GM12878 (cell line): ENCODE data around the gene PAGE4. TPM values are rescaled to one million over a fixed set of nuclear protein-coding genes. Genes with fewer than 3 reads are reported as not detected.

Source experiments
- ATAC-seq: fragments of 200-7000 bp; cut with Tn5 transposase; 3 replicates; pipeline ENCODE4 v1.9.1; 2020; ENCODE audit warnings: mild to moderate bottlenecking, moderate library complexity
- BruUV-seq: library from RNA; stranded (reverse); fragments of 400-500 nt; replicated peaks from 2 replicates; lab custom pipeline; 2021; lab: Mats Ljungman, UMichigan
- CTCF ChIA-PET: fragments of 300-600 bp; sonication (Branson Sonifier 250); formaldehyde crosslinking; extraction: SDS; loops from one replicate; lab custom pipeline; 2021; ENCODE audit warnings: inconsistent platforms; lab: Yijun Ruan, JAX
- POLR2A ChIA-PET: fragments of 350-600 bp; formaldehyde crosslinking; extraction: SDS; loops from one replicate; lab custom pipeline; 2021; ENCODE audit warnings: inconsistent platforms; lab: Charles Lee
- RAD21 ChIA-PET: fragments of 300-600 bp; sonication (Branson Sonifier 250); formaldehyde crosslinking; loops from one replicate; lab custom pipeline; 2023; ENCODE audit warnings: antibody characterized with exemption; ENCODE audit not compliant: unreplicated experiment; lab: Charles Lee
- SMC1A ChIA-PET: fragments of 300-600 bp; sonication (Branson Sonifier 250); formaldehyde crosslinking; loops from one replicate; lab custom pipeline; 2023; ENCODE audit not compliant: unreplicated experiment, uncharacterized antibody; lab: Charles Lee
- DNase-seq: peaks from one replicate; pipeline ENCODE4 v3.0.0-alpha.2; 2011; ENCODE audit warnings: low read depth, low spot score
- FAIRE-seq: peaks from 3 replicates; lab custom pipeline; 2011; peaks lifted over from hg19 to GRCh38; lab: Jason Lieb, UNC
- H2AFZ ChIP-seq: 2 replicates; pipeline ENCODE4 v1.6.0; 2011; ENCODE audit warnings: low read depth, low read length, control low read depth; ENCODE audit not compliant: control insufficient read depth
- H3K27ac ChIP-seq: 2 replicates; pipeline ENCODE4 v1.5.1; 2011; ENCODE audit warnings: control low read depth; ENCODE audit not compliant: control insufficient read depth, insufficient read depth
- H3K27me3 ChIP-seq, 2 experiments: replicated peaks in 1 of 2; 2 replicates each; pipeline versions ENCODE4 v1.6.0 to v1.6.1; 2011; ENCODE audit warnings: low read length in 1 of 2; ENCODE audit not compliant: control insufficient read depth in 2 of 2, insufficient read depth in 2 of 2
- H3K36me3 ChIP-seq, 2 experiments: 2 replicates each; pipeline ENCODE4 v1.5.1; 2011; ENCODE audit warnings: low read length in 1 of 2; ENCODE audit not compliant: control insufficient read depth in 2 of 2, insufficient read depth in 2 of 2
- H3K4me1 ChIP-seq: 2 replicates; pipeline ENCODE4 v1.6.1; 2011; ENCODE audit warnings: mild to moderate bottlenecking, low read length, moderate library complexity, mixed read lengths; ENCODE audit not compliant: control insufficient read depth, insufficient read depth
- H3K4me2 ChIP-seq: 2 replicates; pipeline ENCODE4 v1.6.0; 2011; ENCODE audit warnings: control low read depth; ENCODE audit not compliant: control insufficient read depth, insufficient read depth
- H3K4me3 ChIP-seq: fragments of 200-600 bp; sonication (generic); 2 replicates; pipeline ENCODE4 v1.5.1; 2016
- H3K79me2 ChIP-seq: 2 replicates; pipeline ENCODE4 v1.6.0; 2011; ENCODE audit warnings: low read length; ENCODE audit not compliant: control insufficient read depth, insufficient read depth
- H3K9ac ChIP-seq: 2 replicates; pipeline ENCODE4 v1.8.0; 2011; ENCODE audit warnings: low read length, control low read depth, mixed read lengths; ENCODE audit not compliant: control insufficient read depth, insufficient read depth
- H3K9me3 ChIP-seq: replicated peaks from 3 replicates; pipeline ENCODE4 v1.5.1; 2011; ENCODE audit warnings: mild to moderate bottlenecking, low read length; ENCODE audit not compliant: control insufficient read depth, insufficient read depth
- H4K20me1 ChIP-seq: 2 replicates; pipeline ENCODE4 v1.6.0; 2011; ENCODE audit not compliant: control insufficient read depth, insufficient read depth
- CREM ChIP-seq: IDR thresholded peaks from 2 replicates; pipeline ENCODE4 v1.6.1; 2014; ENCODE audit warnings: antibody characterized with exemption, low read depth
- ETV6 ChIP-seq, 2 experiments: fragments of 450-650 bp in 1 of 2; IDR thresholded peaks in 1 of 2; conservative IDR thresholded peaks in 1 of 2; 2 replicates each; pipeline ENCODE4 v1.6.1; 2014; ENCODE audit warnings: antibody characterized with exemption in 1 of 2, borderline replicate concordance in 1 of 2, low read depth in 1 of 2, mild to moderate bottlenecking in 1 of 2, moderate library complexity in 1 of 2
- HDAC2 ChIP-seq: fragments of 200-600 bp; sonication (generic); IDR thresholded peaks from 2 replicates; pipeline ENCODE4 v1.6.1; 2017
- IKZF2 ChIP-seq, 2 experiments: fragments of 450-650 bp; IDR thresholded peaks; 2 replicates each; pipeline ENCODE4 v1.6.1; 2017; ENCODE audit warnings: mild to moderate bottlenecking in 2 of 2, moderate library complexity in 2 of 2
- NFYA ChIP-seq: IDR thresholded peaks from 2 replicates; pipeline ENCODE4 v1.6.1; 2011; ENCODE audit warnings: low read depth, mild to moderate bottlenecking, low read length, improper control_type of control experiment, borderline replicate concordance
- POLR2A ChIP-seq: IDR thresholded peaks from 2 replicates; pipeline ENCODE4 v1.6.1; 2011; ENCODE audit warnings: low read depth, mild to moderate bottlenecking, low read length
- RBBP5 ChIP-seq: fragments of 200-600 bp; sonication (generic); conservative IDR thresholded peaks from 2 replicates; pipeline ENCODE4 v1.6.1; 2016
- RELA ChIP-seq: fragments of 450-650 bp; IDR thresholded peaks from 2 replicates; pipeline ENCODE4 v1.8.0; 2014; ENCODE audit warnings: borderline replicate concordance; ENCODE audit not compliant: partially characterized antibody
- SUZ12 ChIP-seq: fragments of 200-600 bp; sonication (generic); IDR thresholded peaks from one replicate; pipeline ENCODE4 v1.6.1; 2018; ENCODE audit warnings: antibody characterized with exemption, mild to moderate bottlenecking; ENCODE audit not compliant: unreplicated experiment
- ZBTB33 ChIP-seq: fragments of 450-650 bp; IDR thresholded peaks from 2 replicates; pipeline ENCODE4 v1.6.1; 2017; ENCODE audit warnings: mild to moderate bottlenecking
- ZZZ3 ChIP-seq: IDR thresholded peaks from 2 replicates; pipeline ENCODE4 v1.6.1; 2011; ENCODE audit warnings: low read depth; ENCODE audit not compliant: control insufficient read depth, insufficient read length
- WGBS: methylation state at CpG from one replicate; pipeline ENCODE4 v1.1.6; 2016; ENCODE audit warnings: low lambda C conversion rate; ENCODE audit not compliant: insufficient replicate concordance, insufficient coverage; ENCODE audit errors: missing lambda C conversion rate; 5-methylcytosine and 5-hydroxymethylcytosine counted together
- in situ Hi-C: fragments of 300-500 bp; cut with MboI; formaldehyde crosslinking; loops from 9 replicates; pipeline ENCODE4 v1.14.3; 2018; ENCODE audit warnings: mixed read lengths
- intact Hi-C: fragments of 100-400 bp; cut with micrococcal nuclease; formaldehyde crosslinking; loops from one replicate; pipeline ENCODE4 v1.14.2; 2022; ENCODE audit not compliant: unreplicated experiment
- polyA plus RNA-seq, 11 experiments: library from polyadenylated mRNA; depleted of rRNA in 4 of 11; unstranded in 6 of 11; stranded (reverse) in 5 of 11; fragments of >200 nt; fragmentation: Nextera tagmentation in 4 of 11; fragmentation: Illumina TruSeq in 1 of 11; extraction: Ambion mirVana in 4 of 11; extraction: Trizol in 1 of 11; gene quantifications; 1 replicate in 1 of 11; 2 replicates in 10 of 11; pipeline versions ENCODE4 v1.2.1 to v1.2.3, GENCODE V29; 2011 to 2016; ENCODE audit warnings: inconsistent platforms in 2 of 11, missing spikeins in 2 of 11, low read depth in 1 of 11
- total RNA-seq, 4 experiments: library from RNA; depleted of rRNA in 3 of 4; stranded (reverse); fragments of >200 nt in 3 of 4; fragmentation: Illumina TruSeq in 1 of 4; extraction: Trizol in 1 of 4; gene quantifications; 2 replicates each; pipeline versions ENCODE4 v1.2.1 to v1.2.3, GENCODE V29; 2013 to 2021
- TF ChIP-seq, protein P1 (sequence below): fragments of 450-650 bp; IDR thresholded peaks from 2 replicates; pipeline ENCODE4 v1.6.1; 2016; ENCODE audit warnings: mild to moderate bottlenecking
- TF ChIP-seq, protein P2 (sequence below): fragments of 450-650 bp; formaldehyde crosslinking; IDR thresholded peaks from 2 replicates; pipeline ENCODE4 v1.5.0; 2022; ENCODE audit warnings: mild to moderate bottlenecking, missing genetic modification characterization

The PAGE4 gene
- total and polyA plus RNA-seq, 10 of the 15 experiments (the other 5 are each of a cell fraction or from before 2014, with no cell fraction given), result not detected

GRCh38 chrX:49853661-49854060 is 24.6 kb downstream of the PAGE4 start:
- intact Hi-C loops, result no loop called here
- Histone ChIP-seq H4K20me1 (no peaks in the 10 kb centered on the region), H3K36me3 (no peaks in the 10 kb centered on the region), H3K9me3 (no peaks in the 10 kb centered on the region; the same call in 2 of the 3 replicates), H2AFZ (no peak overlapping the region), H3K4me3 (no peak overlapping the region), H3K4me1 (no peaks in the 10 kb centered on the region), H3K27ac (no peak overlapping the region), H3K9ac (no peak overlapping the region), H3K4me2 (no peak overlapping the region), H3K27me3 (no peaks in the 10 kb centered on the region), H3K79me2 (no peaks in the 10 kb centered on the region)
- POLR2A ChIA-PET, result interaction anchor here (0.5 kb wide), 1 partner anchor 12 kb away, joined by 5 read pairs; no protein-coding TSS in a partner anchor
- WGBS, result 43% methylated on average over 6 of the region's 6 CpGs
- BruUV-seq, result no TSS peak
- FAIRE-seq (no peak), DNase-seq (no peak), ATAC-seq (no peak)
- TF ChIP-seq ZZZ3, result no peak
- no peak for TF ChIP-seq RBBP5
- TF ChIP-seq SUZ12, result no peak
- TF ChIP-seq, protein P1, sequence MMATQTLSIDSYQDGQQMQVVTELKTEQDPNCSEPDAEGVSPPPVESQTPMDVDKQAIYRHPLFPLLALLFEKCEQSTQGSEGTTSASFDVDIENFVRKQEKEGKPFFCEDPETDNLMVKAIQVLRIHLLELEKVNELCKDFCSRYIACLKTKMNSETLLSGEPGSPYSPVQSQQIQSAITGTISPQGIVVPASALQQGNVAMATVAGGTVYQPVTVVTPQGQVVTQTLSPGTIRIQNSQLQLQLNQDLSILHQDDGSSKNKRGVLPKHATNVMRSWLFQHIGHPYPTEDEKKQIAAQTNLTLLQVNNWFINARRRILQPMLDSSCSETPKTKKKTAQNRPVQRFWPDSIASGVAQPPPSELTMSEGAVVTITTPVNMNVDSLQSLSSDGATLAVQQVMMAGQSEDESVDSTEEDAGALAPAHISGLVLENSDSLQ, result no peak
- no peak for TF ChIP-seq ZBTB33
- TF ChIP-seq NFYA, result no peak
- TF ChIP-seq POLR2A, result no peak
- TF ChIP-seq, protein P2, sequence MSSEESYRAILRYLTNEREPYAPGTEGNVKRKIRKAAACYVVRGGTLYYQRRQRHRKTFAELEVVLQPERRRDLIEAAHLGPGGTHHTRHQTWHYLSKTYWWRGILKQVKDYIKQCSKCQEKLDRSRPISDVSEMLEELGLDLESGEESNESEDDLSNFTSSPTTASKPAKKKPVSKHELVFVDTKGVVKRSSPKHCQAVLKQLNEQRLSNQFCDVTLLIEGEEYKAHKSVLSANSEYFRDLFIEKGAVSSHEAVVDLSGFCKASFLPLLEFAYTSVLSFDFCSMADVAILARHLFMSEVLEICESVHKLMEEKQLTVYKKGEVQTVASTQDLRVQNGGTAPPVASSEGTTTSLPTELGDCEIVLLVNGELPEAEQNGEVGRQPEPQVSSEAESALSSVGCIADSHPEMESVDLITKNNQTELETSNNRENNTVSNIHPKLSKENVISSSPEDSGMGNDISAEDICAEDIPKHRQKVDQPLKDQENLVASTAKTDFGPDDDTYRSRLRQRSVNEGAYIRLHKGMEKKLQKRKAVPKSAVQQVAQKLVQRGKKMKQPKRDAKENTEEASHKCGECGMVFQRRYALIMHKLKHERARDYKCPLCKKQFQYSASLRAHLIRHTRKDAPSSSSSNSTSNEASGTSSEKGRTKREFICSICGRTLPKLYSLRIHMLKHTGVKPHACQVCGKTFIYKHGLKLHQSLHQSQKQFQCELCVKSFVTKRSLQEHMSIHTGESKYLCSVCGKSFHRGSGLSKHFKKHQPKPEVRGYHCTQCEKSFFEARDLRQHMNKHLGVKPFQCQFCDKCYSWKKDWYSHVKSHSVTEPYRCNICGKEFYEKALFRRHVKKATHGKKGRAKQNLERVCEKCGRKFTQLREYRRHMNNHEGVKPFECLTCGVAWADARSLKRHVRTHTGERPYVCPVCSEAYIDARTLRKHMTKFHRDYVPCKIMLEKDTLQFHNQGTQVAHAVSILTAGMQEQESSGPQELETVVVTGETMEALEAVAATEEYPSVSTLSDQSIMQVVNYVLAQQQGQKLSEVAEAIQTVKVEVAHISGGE, result no peak
- TF ChIP-seq IKZF2 (IDR thresholded peaks at IDR 0.05), result no peak
- TF ChIP-seq HDAC2, result no peak
- TF ChIP-seq ETV6 (conservative IDR thresholded peaks at IDR 0.05 in 1 of 2, IDR thresholded peaks at IDR 0.05 in 1 of 2; ENCODE audit: borderline replicate concordance in 1 of 2, low read depth in 1 of 2), result no peak
- TF ChIP-seq CREM, result no peak
- no peak for TF ChIP-seq RELA
- CTCF ChIA-PET, result interaction anchor here (1.6 kb wide), 1 partner anchor 15 kb away, joined by 6 read pairs; no protein-coding TSS in a partner anchor
- in situ Hi-C loops, result loop anchor here (25.0 kb wide), 1 partner anchor 991 kb away; no protein-coding TSS in a partner anchor
- SMC1A ChIA-PET, result interaction anchor here (0.6 kb wide), 1 partner anchor 1404 kb away, joined by 3 read pairs; no protein-coding TSS in a partner anchor
- RAD21 ChIA-PET, result no interaction called here
